Measurements from ENCODE around the gene IP6K1.
"Not testable (repeated sequence)": the region's sequence is repeated elsewhere in the genome, so short reads cannot be mapped to it uniquely, and the experiment has no call there.

IP6K1 gene

GRCh38 chr3:49701388-49702077 is 84.8 kb downstream of the IP6K1 start:
- ChIA-PET CTCF (interaction anchor here (0.8 to 3.7 kb wide), 21 partner anchors 12 to 165 kb away, joined by 3 to 19 read pairs (median 4); partner anchors contain the start of gene AMIGO3), POLR2A (no interaction called here)
- peak in 2 of 3 donors; percentile 25 to 33 for DNase-seq
- Histone ChIP-seq H3K9me3 (ENCODE audit: control extremely low read depth in 1 of 5, control insufficient read depth in 4 of 5, insufficient read depth in 2 of 5, low read depth in 1 of 5, low read length in 4 of 5) (no peaks in the 10 kb centered on the region), H3K27ac (ENCODE audit: insufficient read depth in 1 of 2, low read depth in 1 of 2, low read length in 2 of 2, poor library complexity in 1 of 2, severe bottlenecking in 2 of 2) (no peak overlapping the region), H3K4me3 (ENCODE audit: control insufficient read depth in 1 of 7, extremely low read depth in 1 of 7, insufficient read depth in 4 of 7, low read depth in 2 of 7, low read length in 6 of 7) (no peak overlapping the region), H3K36me3 (ENCODE audit: control insufficient read depth in 4 of 4, insufficient read depth in 4 of 4, low read length in 3 of 4) (peaks cover 0 to 77% (median 42%) of the 10 kb centered on the region in 4 experiments), H3K4me1 (ENCODE audit: control extremely low read depth in 1 of 4, control insufficient read depth in 4 of 4, insufficient read depth in 4 of 4, low read length in 3 of 4) (peaks cover 0 to 4% (median 1%) of the 10 kb centered on the region in 4 experiments), H3K27me3 (replicated peaks in 2 of 5; ENCODE audit: control insufficient read depth in 4 of 5, insufficient read depth in 5 of 5, low read length in 4 of 5) (no peaks in the 10 kb centered on the region)
- over 99% methylated on average over 11 of the region's 21 CpGs for WGBS (ENCODE audit: insufficient coverage)

GRCh38 chr3:49700453-49701128 is 85.8 kb downstream of the IP6K1 start:
- CTCF ChIA-PET = interaction anchor here (0.6 to 3.7 kb wide), 15 partner anchors 12 to 220 kb away, joined by 3 to 19 read pairs (median 4); partner anchors contain the start of gene AMIGO3
- Histone ChIP-seq H3K9me3 (ENCODE audit: control extremely low read depth in 1 of 5, control insufficient read depth in 4 of 5, insufficient read depth in 2 of 5, low read depth in 1 of 5, low read length in 4 of 5) (no peaks in the 10 kb centered on the region), H3K36me3 (ENCODE audit: control insufficient read depth in 4 of 4, insufficient read depth in 4 of 4, low read length in 3 of 4) (peaks cover 0 to 68% (median 38%) of the 10 kb centered on the region in 4 experiments)

GRCh38 chr3:49700014-49700413 is 86.3 kb downstream of the IP6K1 start:
- ChIA-PET CTCF (interaction anchor here (1.2 to 3.4 kb wide), 5 partner anchors 13 to 140 kb away, joined by 3 to 19 read pairs (median 5); partner anchors contain the start of gene AMIGO3), POLR2A (interaction anchor here (1.2 kb wide), 1 partner anchor 139 kb away, joined by 3 read pairs; no protein-coding TSS in a partner anchor)
- no peak for DNase-seq
- H3K36me3 ChIP-seq (ENCODE audit: control insufficient read depth in 4 of 4, insufficient read depth in 4 of 4, low read length in 3 of 4) = peaks cover 0 to 64% (median 35%) of the 10 kb centered on the region in 4 experiments
- H3K27me3 ChIP-seq (replicated peaks in 2 of 5; ENCODE audit: control insufficient read depth in 4 of 5, insufficient read depth in 5 of 5, low read length in 4 of 5) = no peaks in the 10 kb centered on the region
- H3K4me3 ChIP-seq (ENCODE audit: control insufficient read depth in 1 of 7, extremely low read depth in 1 of 7, insufficient read depth in 4 of 7, low read depth in 2 of 7, low read length in 6 of 7) = no peak overlapping the region
- H3K9me3 ChIP-seq (ENCODE audit: control extremely low read depth in 1 of 5, control insufficient read depth in 4 of 5, insufficient read depth in 2 of 5, low read depth in 1 of 5, low read length in 4 of 5) = no peaks in the 10 kb centered on the region
- no peak overlapping the region for H3K27ac ChIP-seq (ENCODE audit: insufficient read depth in 1 of 2, low read depth in 1 of 2, low read length in 2 of 2, poor library complexity in 1 of 2, severe bottlenecking in 2 of 2)
- peaks cover 0 to 4% (median 1%) of the 10 kb centered on the region in 4 experiments for H3K4me1 ChIP-seq (ENCODE audit: control extremely low read depth in 1 of 4, control insufficient read depth in 4 of 4, insufficient read depth in 4 of 4, low read length in 3 of 4)
- 96% methylated on average over 8 of the region's 8 CpGs for WGBS (ENCODE audit: insufficient coverage)

More at GRCh38 chr3:49700453-49701128, 85.8 kb downstream of the IP6K1 start:
- H3K27me3 ChIP-seq (replicated peaks in 2 of 5; ENCODE audit: control insufficient read depth in 4 of 5, insufficient read depth in 5 of 5, low read length in 4 of 5) = no peaks in the 10 kb centered on the region
- DNase-seq = no peak
- POLR2A ChIA-PET = interaction anchor here (1.2 kb wide), 1 partner anchor 139 kb away, joined by 3 read pairs; no protein-coding TSS in a partner anchor
- 95% methylated on average over 13 of the region's 13 CpGs for whole genome bisulfite sequencing (ENCODE audit: insufficient coverage)
- H3K4me1 ChIP-seq (ENCODE audit: control extremely low read depth in 1 of 4, control insufficient read depth in 4 of 4, insufficient read depth in 4 of 4, low read length in 3 of 4) = peaks cover 0 to 4% (median 1%) of the 10 kb centered on the region in 4 experiments
- no peak overlapping the region for H3K27ac ChIP-seq (ENCODE audit: insufficient read depth in 1 of 2, low read depth in 1 of 2, low read length in 2 of 2, poor library complexity in 1 of 2, severe bottlenecking in 2 of 2)
- H3K4me3 ChIP-seq (ENCODE audit: control insufficient read depth in 1 of 7, extremely low read depth in 1 of 7, insufficient read depth in 4 of 7, low read depth in 2 of 7, low read length in 6 of 7) = no peak overlapping the region

GRCh38 chr3:49699281-49699979 is 86.9 kb downstream of the IP6K1 start:
- Histone ChIP-seq H3K4me3 (ENCODE audit: control insufficient read depth in 1 of 7, extremely low read depth in 1 of 7, insufficient read depth in 4 of 7, low read depth in 2 of 7, low read length in 6 of 7) (no peak overlapping the region), H3K9me3 (ENCODE audit: control extremely low read depth in 1 of 5, control insufficient read depth in 4 of 5, insufficient read depth in 2 of 5, low read depth in 1 of 5, low read length in 4 of 5) (no peaks in the 10 kb centered on the region), H3K27me3 (replicated peaks in 2 of 5; ENCODE audit: control insufficient read depth in 4 of 5, insufficient read depth in 5 of 5, low read length in 4 of 5) (no peaks in the 10 kb centered on the region), H3K27ac (ENCODE audit: insufficient read depth in 1 of 2, low read depth in 1 of 2, low read length in 2 of 2, poor library complexity in 1 of 2, severe bottlenecking in 2 of 2) (no peak overlapping the region), H3K36me3 (ENCODE audit: control insufficient read depth in 4 of 4, insufficient read depth in 4 of 4, low read length in 3 of 4) (peaks cover 0 to 58% (median 31%) of the 10 kb centered on the region in 4 experiments), H3K4me1 (ENCODE audit: control extremely low read depth in 1 of 4, control insufficient read depth in 4 of 4, insufficient read depth in 4 of 4, low read length in 3 of 4) (peaks cover 0 to 4% (median 1%) of the 10 kb centered on the region in 4 experiments)
- ChIA-PET CTCF (interaction anchor here (1.2 to 3.4 kb wide), 3 partner anchors 13 to 131 kb away, joined by 3 to 11 read pairs (median 5); partner anchors contain the start of gene AMIGO3), POLR2A (interaction anchor here (1.2 kb wide), 1 partner anchor 140 kb away, joined by 3 read pairs; no protein-coding TSS in a partner anchor)
- 98% methylated on average over 10 of the region's 16 CpGs for WGBS (ENCODE audit: insufficient coverage)
- no peak for DNase-seq

- H3K4me1 ChIP-seq (ENCODE audit: control extremely low read depth in 1 of 4, control insufficient read depth in 4 of 4, insufficient read depth in 4 of 4, low read length in 3 of 4) = peaks cover 0 to 10% (median 8%) of the 10 kb centered on the region in 4 experiments
- H3K36me3 ChIP-seq (ENCODE audit: control insufficient read depth in 4 of 4, insufficient read depth in 4 of 4, low read length in 3 of 4) = peaks cover 0 to 27% (median 16%) of the 10 kb centered on the region in 4 experiments
- ChIA-PET CTCF (interaction anchor here (1.2 kb wide), 1 partner anchor 156 kb away, joined by 3 read pairs; no protein-coding TSS in a partner anchor), POLR2A (interaction anchor here (0.6 kb wide), 1 partner anchor 342 kb away, joined by 3 read pairs; no protein-coding TSS in a partner anchor)
- H3K4me3 ChIP-seq (ENCODE audit: control insufficient read depth in 1 of 7, extremely low read depth in 1 of 7, insufficient read depth in 4 of 7, low read depth in 2 of 7, low read length in 6 of 7); H3K27me3 ChIP-seq (replicated peaks in 2 of 5; ENCODE audit: control insufficient read depth in 4 of 5, insufficient read depth in 5 of 5, low read length in 4 of 5); H3K27ac ChIP-seq (ENCODE audit: insufficient read depth in 1 of 2, low read depth in 1 of 2, low read length in 2 of 2, poor library complexity in 1 of 2, severe bottlenecking in 2 of 2); DNase-seq; H3K9me3 ChIP-seq (ENCODE audit: control extremely low read depth in 1 of 5, control insufficient read depth in 4 of 5, insufficient read depth in 2 of 5, low read depth in 1 of 5, low read length in 4 of 5): not testable (repeated sequence)
- no CpG with 5 or more reads among the region's 4 CpGs for WGBS (ENCODE audit: insufficient coverage)
These were observed 90.9 kb downstream of the IP6K1 start for GRCh38 chr3:49695350-49696015.

GRCh38 chr3:49694409-49695070 is 91.8 kb downstream of the IP6K1 start:
- POLR2A ChIA-PET = interaction anchor here (0.6 kb wide), 2 partner anchors 343 to 706 kb away, joined by 3 to 4 read pairs; no protein-coding TSS in a partner anchor
- DNase-seq; H3K27me3 ChIP-seq (replicated peaks in 2 of 5; ENCODE audit: control insufficient read depth in 4 of 5, insufficient read depth in 5 of 5, low read length in 4 of 5); CTCF ChIA-PET; H3K9me3 ChIP-seq (ENCODE audit: control extremely low read depth in 1 of 5, control insufficient read depth in 4 of 5, insufficient read depth in 2 of 5, low read depth in 1 of 5, low read length in 4 of 5); H3K27ac ChIP-seq (ENCODE audit: insufficient read depth in 1 of 2, low read depth in 1 of 2, low read length in 2 of 2, poor library complexity in 1 of 2, severe bottlenecking in 2 of 2); H3K4me3 ChIP-seq (ENCODE audit: control insufficient read depth in 1 of 7, extremely low read depth in 1 of 7, insufficient read depth in 4 of 7, low read depth in 2 of 7, low read length in 6 of 7): not testable (repeated sequence)
- Histone ChIP-seq H3K4me1 (ENCODE audit: control extremely low read depth in 1 of 4, control insufficient read depth in 4 of 4, insufficient read depth in 4 of 4, low read length in 3 of 4) (peaks cover 0 to 18% (median 14%) of the 10 kb centered on the region in 4 experiments), H3K36me3 (ENCODE audit: control insufficient read depth in 4 of 4, insufficient read depth in 4 of 4, low read length in 3 of 4) (peaks cover 0 to 23% (median 13%) of the 10 kb centered on the region in 4 experiments)
- 96% methylated on average over 4 of the region's 6 CpGs for WGBS (ENCODE audit: insufficient coverage)
